CD4-positive, alpha-beta T cell treated with Interleukin-1 beta for 1 hour (primary cell): Measurements from ENCODE around the gene SEPTIN12.
"Not testable (repeated sequence)": the region's sequence is repeated elsewhere in the genome, so short reads cannot be mapped to it uniquely, and the experiment has no call there.

Experiments used
- DNase-seq, 2 donors: peaks; one replicate each; pipeline ENCODE4 v3.0.0-alpha.2; 2020 to 2022

SEPTIN12 gene

DNA sequence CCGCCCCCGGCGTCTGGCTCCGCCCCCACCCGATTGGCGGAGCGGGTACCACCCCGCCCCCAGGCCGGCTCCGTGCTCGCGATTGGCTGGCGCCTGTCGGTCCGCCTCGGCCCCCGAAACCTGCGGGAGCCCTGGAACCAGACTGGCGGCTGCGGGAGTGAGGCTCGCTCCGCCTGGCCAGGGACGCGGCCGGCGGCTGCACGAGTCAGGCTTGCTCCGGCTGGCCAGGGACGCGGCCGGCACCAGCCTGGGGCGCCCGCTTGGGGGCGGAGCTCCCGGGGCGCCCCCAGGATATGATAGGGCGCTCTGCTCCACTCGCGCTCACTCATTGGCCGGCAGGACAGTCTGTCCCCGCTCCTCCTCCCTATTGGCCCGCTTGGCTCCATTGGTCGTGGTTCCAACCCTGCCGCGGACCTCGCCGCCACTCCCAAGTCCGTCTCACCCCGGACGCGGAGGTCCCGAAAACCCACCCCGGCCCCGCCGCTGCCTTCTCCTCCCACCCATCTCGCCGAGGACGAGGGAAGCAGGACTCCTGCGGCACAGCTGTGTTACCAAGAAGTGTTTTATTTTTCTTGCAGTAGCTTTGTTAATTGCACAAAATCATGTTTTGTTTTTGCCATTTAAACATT lies 14.6 kb upstream of the SEPTIN12 start:
- peak; percentile 87 to 88 for DNase-seq

DNA sequence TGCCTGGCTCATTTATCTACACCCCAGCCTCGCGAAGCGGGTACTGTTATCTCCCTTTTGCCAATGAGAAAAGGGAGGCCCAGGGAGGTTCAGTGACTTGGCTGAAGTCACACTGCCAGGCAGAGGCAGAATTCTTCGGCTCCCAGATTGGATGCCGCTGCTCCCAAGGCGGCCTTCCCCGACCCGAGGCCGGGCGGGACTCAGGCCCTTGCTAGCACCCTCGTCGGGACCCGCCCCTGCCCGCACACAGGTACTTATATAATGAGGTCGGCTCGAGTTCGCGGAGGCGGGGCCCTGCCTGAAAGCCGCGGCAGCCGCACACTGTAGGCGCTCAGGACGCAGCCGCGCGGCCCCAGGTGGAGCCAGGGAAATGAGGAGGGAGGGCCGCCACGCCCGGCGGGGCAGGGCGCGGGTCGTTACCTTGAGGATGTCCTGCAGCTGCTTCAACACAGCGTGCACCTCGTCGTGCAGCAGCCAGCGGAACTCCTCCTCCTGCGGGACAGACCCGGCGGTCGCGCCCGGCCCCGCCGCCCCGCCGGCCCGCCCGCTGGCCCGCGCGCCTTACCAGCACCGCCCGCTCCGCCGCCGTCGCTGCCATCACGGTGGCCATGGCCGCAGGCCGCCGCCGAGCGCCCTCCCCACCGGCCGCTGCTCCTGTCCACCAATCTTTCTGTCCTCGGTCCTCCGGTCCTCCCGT lies 14.0 kb upstream of the SEPTIN12 start, which contains the start of gene ROGDI:
Gene ROGDI (minus strand): TSS at position 672 of the 697 bp plus-strand sequence. CDS start 62 bp downstream, at position 610.
- DNase-seq, result peak; percentile 89 to 90

DNA sequence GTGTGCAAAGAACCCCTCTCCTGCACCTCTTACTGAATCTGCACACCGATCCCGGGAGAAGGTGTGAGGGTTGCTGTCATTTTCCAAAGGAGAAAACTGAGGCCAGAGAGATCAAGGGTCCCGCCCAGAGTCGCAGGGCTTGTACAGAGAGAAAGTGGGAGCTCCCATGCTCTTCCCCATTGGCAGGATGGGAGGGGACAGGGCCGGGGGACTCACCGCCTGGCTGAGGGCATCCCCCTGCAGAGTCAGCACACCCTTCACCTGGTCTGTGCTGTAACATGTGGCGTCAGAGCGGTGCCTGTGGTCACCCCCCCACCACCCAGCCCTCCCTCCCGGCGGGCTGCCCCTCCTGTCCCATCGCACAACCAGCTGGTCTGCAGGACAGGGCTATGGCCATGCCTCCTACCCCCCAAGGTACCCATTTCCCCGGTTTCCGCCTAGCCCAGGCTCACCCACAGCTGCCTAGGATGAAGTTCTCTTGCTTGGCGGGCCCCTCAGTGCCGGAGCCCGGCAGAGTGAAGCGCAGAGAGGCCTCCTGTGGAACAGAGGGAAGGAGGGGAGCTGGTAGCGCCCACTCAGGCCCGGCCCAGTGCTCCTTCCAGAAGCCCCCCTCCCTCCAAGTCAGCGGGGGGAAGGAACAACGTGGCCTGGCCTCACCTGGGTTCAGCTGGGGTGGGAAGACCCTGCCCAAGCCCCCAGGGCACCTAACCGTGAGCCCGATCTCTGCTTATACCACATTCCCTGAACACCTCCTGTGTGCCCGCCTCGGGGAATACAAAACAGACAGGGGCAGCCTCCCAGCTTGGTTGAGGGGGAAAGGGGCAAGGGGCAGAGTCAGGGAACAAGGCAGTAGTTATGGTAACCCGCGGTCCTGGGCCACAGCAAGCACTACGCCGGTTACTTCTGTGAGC lies 13.2 kb upstream of the SEPTIN12 start:
- no peak for DNase-seq

DNA sequence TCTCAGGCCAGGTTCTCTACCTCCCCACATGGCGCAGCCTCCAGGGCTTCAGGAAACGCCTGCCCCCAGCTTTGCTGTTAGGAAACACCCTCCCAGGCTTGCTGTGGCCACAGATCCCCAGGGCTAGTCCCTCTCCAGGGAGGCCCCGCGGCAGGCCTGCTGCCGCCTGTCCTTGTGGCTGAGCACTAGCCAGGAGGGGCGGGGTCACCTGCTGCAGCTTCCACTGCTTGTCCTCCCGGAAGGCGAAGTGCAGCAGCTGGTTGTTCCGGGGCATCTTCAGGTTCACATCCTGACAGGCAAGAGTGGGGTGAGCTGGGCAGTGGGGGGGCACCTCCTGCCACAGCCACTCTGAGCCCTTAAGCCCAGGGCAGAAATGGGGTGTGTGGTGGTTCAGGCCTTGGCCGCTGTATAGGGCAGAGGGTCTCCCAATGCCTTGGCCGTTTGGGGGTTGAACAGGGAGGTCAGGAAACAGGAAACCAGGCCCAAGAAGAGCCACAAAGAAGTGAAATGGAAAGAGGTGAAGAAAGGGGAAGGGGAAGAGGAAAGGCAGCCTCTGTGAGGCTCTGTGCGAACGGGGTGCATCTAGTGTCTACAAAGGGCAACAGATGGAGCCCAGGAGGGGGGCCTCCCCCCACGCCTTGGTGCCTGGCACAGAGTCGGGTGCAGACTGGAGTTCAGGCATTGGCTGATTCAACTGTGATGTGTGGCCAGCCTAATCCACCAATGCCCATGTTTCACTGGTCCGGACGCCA lies 12.3 kb upstream of the SEPTIN12 start:
- peak in 1 of 2 donors; percentile 16 for DNase-seq

DNA sequence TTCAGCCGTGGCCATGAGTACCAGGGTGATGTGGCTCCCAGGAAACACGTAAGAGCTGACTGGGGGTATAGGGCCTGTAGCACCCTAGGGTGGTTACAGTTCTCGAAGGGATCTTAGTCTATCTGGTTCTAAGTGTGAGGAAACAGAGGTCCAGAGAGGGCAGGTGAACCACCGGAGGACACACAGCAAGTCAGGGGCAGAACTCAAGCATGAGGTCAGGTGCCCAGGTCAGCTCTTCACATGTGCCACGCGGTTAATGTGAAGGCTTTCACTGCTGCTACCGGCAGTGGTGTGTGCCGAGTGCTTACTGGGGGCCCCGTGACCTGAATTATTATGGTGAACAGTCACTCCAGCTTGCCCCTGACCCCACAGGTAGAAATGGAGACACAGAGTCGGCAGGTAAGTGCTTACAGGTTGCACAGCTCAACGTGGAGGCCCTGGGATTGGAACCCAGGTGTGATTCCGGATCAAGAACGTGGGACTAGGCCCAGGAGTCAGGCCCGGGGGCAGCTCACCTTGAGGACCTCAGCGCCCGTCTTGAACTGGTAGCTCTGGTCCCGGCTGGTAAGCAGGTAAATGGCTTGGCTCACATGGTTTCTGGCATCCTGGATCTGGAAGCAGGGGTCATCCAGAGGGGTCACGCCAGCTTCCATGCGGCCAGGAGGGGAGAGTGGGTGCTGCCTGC lies 11.2 kb upstream of the SEPTIN12 start:
- no peak for DNase-seq

DNA sequence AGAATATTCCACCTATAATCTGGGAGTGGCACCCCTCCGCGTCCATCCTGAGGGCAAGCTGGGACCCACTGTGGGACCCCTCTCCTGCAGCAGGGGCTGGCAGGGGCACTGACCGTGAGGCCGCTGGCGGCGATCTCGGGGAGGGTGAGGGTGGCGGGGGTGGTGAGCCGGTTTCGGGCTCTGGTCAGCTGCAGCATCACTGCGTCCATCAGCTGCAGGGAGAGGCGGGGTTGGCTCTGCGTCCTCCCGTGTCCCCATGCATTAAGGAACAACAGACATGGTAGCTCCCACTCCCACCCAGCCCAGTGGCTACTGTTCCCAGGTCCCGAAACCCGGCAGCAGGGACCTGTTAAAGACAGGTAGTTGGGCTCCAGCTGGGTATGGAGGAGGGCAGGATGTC lies 10.3 kb upstream of the SEPTIN12 start:
- no peak for DNase-seq

DNA sequence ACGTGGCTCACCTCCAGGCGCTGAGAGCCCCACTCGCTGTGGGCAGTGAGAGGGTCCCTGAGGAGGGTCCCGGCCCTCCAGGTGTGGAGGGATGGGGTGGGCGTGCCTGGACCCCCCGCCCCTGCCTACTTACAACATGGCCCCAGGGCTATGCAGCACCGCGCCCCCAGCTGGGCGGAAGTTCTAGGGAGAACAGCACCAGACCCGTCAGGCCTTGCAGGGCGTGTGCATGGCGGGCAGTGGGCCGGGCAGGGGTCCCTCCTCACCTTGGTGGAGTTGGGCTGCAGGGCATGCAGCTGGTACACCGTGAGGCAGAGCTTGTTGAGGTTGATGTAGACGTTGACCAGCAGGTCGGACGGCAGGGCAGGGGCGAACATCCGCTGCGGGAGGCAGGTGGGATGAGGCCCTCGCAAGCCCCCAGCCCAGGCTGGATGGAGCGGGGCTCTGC lies 9.7 kb upstream of the SEPTIN12 start:
- no peak for DNase-seq

DNA sequence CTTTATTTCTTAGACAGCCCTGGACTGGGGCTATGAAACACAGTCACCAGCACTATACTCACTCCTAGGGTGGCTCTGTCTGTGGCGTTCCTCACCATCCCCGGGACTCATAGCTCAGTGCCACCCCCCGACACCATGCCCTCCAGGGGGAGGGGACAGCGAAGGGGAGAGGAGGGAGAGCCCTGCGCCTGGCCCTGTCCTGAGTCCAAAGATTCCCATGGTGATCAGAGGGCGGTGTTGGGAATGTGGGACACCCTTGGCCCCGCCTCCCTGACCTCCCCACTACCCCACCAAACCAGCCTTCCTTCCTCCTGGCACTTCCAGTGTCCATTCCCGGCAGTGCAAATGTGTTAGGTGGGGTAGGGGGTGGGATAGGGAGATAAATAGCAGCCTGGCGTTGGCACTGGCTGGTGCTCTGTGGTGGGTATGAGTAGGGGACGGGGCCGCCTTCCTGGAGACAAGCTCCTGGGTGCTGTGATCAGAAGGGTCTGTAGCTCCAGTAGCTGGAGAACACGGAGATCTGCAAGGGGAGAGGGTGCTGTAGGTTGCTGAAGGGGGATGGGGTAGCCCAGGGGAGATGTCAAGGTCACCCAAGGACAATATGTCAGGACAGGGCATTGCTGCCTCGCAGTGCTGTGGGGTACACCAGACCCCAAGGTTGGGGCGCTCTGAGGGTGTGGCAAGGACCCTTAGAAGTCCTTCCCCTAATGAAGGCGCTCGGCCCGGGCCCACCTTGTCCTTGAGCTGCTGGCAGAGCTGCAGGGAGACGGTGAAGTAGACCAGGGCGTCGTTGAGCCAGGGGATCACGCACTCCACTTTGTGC lies 9.0 kb upstream of the SEPTIN12 start:
- DNase-seq, result no peak

DNA sequence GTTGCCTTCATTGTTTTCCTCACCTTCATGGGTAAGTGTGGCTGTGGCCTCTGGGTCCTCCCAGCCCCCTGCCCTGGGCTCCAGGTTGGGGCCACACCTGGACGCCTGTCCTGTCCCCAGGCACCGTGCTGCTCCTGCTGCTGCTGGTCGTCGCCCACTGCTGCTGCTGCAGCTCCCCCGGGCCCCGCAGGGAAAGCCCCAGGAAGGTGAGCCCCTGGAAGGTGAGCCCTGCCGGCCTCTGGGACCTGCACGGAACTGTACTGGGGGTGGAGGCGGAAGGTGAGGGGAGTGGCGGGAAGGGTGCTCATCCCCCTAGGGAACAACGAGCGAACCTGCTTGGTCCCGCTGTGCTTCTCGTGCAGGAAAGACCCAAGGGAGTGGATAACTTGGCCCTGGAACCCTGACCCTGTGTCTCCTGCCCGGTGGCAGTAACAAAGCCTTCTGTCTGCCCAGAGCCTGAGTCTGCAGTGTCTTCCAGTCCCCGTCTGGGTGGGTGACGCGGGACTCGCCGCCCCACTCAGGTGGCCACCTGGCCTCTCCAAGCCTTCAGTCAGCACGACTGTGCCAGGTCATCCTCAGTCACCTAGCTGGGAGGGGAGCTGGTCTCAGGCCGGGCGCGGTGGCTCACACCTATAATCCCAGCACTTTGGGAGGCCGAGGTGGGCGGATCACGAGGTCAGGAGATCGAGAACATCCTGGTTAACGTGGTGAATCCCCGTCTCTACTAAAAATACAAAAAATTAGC lies 7.9 kb upstream of the SEPTIN12 start:
- no peak for DNase-seq

DNA sequence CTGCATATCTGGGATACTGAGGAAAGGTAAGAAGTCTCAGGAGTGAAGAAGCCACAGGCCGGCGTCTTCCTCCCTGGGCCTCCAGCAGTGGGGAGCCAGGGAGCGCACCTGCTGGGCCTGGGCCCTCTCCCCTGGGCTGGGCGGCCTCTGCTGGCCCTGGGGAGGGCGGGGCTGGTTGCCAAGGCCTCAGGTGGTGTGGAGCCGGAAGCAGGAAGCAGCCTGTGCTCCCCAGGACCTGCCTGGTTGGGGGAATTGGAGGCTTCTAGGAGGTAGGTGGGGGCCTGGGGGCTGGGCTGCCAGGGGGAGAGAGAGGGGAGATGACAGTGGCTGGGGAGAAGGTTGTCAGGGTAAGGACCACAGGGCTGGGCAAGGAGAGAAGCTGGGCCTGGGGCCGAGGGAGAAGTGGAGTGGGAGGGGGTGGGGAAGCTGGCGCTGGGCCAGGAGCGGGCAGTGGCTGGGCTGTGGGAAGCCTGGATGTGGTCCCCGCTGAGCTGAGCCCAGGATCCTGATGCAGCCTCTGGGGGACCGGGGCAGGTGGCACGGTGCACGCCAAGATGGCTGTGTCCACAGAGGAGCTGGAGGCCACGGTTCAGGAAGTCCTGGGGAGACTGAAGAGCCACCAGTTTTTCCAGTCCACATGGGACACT lies 7.2 kb upstream of the SEPTIN12 start, which contains the start of gene SMIM22:
Gene SMIM22 (plus strand): TSS at position 189 of the 647 bp plus-strand sequence. CDS start 366 bp downstream, at position 555.
- no peak for DNase-seq

DNA sequence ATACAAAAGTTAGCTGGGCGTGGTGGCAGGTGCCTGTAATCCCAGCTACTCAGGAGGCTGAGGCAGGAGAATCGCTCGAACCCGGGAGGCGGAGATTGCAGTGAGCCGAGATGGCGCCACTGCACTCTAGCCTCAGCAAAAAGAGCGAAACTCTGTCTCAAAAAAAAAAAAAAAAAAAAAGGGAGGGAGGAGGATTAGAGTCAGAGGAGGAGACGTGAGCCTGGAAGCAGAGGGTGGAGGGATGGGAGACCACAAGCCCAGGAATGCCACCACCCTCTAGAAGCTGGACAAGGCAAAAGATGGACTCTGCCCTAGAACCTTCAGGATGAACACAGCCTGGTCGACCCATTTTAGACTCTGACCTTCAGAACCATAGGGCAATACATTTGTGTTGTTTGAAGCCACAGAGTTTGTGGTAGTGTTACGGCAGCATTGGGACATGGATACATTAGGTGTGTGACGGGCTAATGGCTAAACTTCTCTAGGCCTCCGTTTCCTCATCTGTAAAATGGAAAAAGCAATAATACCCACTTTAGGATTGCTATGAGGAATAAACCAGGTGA lies 4.9 kb upstream of the SEPTIN12 start:
- DNase-seq, result no peak

DNA sequence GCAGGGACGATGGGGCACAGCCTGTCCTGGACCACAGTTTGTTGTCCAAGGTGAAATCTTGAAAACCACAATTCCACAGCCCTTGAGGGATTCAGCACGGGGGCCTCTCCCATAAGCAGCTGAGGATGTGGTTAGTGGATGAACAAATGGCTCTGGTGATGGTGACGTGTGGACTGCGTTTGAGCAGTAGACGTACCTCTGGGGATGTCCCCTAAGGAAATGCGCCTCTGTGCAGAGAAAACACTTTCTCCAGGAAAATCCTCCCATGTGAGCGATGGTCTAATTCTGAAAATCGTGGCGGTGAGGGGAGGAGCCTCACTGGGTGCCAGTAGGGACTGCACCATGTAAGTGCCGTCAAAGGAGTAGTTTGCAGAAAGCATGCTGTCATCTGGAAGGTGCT lies 2.7 kb upstream of the SEPTIN12 start:
- DNase-seq, result no peak

DNA sequence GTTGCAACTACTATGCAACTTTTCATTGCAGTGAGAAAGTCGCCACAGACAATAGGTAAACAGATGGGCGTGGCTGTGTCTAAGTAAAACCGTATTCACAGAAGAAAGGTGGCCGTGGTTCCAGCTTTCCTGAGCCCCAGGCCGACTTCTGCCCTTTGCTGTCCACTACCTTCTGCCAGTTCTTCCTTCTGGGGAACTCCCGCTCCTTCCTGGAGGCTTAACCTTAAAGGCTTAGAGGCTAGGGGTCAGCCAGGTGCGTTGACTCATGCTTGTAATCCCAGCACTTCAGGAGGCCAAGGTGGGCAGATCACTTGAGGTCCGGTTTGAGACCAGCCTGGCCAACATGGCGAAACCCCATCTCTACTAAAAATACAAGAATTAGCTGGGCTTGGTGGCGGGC lies 2.1 kb upstream of the SEPTIN12 start:
- DNase-seq, result no peak

DNA sequence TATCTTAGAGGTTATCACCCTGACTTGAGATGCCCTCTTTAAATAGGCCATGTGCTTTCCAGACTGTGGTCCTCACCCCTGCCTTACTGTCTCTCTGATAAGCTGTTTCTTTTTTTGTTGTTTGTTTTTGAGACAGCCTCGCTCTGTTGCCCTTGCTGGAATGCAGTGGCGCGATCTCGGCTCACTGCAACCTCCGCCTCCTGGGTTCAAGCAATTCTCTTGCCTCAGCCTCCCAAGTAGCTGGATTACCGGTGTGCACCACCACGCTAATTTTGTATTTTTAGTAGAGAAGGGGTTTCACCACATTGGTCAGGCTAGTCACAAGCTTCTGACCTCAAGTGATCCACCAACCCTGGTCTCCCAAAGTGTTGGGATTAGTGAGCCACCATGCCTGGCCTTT lies 765 bp upstream of the SEPTIN12 start:
- DNase-seq, result no peak

DNA sequence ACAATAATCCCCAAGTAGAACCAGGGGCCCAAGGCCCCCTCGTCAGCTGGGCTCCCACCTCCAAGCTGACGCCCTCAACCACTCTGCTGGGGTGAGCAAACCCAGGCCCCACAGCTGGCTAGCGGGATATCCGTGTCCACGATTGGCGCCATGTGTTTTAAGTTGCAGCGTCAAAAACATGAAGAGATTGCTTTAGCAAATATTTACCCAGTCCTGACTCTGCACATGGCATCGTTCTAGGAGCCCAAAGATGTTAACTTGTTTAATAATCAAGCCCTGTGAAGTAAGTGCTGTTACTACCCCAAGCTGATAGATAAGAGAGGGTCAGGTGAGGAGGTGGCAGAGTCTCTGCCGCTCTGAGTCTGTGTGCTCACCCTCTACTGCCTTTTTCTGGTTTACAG lies 344 bp upstream of the SEPTIN12 start:
- DNase-seq, result no peak

DNA sequence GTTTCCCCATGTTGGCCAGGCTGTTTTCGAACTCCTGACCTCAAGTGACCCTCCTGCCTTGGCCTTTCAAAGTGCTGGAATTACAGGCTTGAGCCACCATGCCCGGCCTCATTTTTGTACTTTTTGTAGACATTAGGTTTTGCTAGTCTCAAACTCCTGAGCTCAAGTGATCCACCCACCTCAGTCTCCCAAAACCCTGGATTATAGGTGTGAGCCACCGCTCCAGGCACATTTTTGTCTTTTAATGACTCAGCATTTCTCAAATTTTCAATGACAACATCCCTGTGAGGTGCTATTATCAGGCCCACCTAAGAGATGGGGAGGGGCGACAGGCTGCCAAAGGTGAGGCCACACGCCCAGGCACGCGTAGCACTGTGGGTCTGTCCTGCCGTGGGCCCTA lies 1.1 kb downstream of the SEPTIN12 start:
- no peak for DNase-seq

DNA sequence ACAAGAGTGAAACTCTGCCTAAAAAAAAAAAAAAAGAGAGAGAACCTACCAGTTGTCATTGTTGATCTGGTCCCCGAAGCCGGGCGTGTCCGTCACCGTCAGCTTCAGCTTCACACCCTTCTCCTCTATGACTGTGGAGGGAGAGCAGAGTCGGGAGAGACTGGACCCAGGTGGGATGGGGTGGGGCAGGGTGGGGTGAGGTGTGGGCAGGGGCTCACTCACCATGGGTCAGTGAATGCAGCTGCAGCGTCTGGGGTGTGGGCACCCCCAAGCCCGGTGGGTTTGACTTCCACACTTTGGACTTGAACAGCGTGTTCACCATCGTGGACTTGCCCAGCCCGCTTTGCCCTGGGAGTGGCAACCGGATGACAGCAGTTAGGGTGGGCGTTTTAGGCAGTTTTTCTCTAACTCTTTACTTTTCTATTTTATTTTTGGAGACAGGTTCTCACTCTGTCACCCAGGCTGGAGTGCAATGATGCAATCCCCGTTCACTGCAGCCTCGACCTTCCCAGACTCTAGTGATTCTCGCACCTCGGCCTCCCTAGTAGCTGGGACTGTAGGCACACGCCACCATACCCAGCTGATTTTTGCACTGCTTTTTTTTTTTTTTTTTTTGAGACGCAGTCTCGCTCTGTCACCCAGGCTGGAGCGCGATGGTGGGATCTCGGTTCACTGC lies 2.2 kb downstream of the SEPTIN12 start:
- no peak for DNase-seq

DNA sequence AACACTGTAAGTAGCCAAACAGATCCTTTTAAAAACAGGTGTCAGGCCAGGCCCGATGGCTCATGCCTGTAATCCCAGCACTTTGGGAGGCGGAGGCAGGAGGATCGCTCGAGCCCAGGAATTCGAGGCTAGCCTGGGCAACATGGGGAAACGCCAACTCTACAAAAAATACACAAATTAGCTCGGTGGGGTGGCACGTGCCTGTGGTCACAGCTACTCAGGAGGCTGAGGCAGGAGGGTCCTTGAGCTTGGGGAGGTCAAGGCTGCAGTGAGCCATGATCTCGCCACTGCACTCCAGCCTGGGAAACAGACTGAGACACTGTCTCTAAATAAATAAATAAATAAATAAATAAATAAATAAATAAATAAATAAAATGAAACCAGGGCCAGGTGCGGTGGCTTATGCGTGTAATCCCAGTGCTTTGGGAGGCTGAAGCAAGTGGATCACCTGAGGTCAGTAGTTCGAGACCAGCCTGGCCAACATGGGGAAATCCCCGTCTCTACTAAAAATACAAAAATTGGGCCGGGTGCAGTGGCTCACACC lies 3.6 kb downstream of the SEPTIN12 start:
- not testable (repeated sequence) for DNase-seq

DNA sequence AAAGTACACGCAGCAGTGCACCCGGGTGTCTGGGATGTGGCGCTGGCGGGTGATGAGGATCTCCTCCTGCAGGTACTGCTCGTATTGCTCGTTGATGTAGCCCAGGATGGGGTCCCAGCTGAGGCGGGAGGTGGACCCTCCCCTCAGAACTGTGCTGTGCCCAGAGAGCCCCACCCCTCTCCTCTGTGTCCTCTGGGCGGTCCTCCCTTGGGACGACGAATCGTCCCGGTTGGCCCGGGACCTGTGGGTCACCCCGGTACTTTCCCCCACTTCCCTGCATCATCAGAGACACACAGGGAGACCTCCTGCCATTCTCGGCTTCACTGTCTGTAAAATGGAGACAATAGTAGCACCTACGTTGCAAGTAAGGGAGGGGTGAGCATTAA lies 4.2 kb downstream of the SEPTIN12 start:
- DNase-seq, result no peak
